Measurements from ENCODE around the gene EP400. TPM values are rescaled to one million over a fixed set of nuclear protein-coding genes. Genes with fewer than 3 reads are reported as not detected.
"Not testable (repeated sequence)": the region's sequence is repeated elsewhere in the genome, so short reads cannot be mapped to it uniquely, and the experiment has no call there.

EP400 gene
- total RNA-seq, 1 donor from 2014 or later, result 28.1 TPM

DNA sequence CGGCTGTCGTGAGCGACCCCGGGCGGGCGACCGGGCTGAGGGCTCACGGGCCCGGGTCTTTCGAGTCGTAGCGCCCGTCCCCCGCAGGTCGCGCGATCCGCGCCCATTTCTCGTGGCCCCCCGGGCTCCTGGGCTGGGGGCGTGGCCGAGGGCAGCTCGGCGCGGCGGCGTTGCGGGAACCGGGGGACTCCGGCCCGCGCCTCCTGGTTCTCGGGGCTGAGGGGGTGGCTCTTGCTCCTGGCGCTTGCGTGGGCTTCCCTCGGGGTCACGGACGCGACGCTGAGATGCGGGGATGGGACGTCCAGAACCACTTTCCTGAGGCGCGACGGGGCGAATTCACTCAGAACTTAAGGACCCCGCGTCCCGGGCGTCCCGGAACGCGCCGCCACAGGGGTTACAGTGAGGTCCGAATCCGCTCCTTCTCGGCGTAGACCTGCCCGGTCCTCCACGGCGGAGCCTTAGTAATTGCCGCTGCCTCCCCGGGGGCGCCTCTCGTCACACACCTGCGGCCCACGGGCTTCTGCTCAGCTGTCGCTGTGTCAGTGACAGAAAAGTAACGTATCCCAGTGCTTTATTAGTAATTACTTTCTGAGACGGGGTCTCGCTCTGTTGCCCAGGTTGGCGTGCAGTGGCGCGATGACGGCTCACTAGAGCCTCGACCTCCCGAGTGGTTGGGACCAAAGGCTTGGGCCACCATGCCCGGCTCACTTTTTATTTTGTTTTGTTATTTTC, 606 bp downstream of the EP400 start:
- no peak for DNase-seq (ENCODE audit: low read depth)

DNA sequence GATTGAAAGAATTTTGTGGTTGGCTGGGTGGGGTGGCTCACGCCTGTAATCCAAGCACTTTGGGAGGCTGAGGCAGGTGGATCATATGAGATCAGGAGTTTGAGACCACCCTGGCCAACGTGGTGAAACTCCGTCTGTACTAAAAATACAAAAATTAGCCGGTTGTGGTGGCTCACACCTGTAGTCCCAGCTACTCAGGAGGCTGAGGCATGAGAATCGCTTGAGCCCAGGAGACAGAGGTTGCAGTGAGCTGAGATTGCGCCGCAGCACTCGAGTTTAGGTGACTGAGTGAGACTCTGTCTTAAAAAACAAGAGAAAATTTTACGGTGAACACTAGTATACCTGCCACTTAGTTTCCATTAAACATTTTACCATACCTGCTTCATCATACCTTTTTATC, 4.1 kb downstream of the EP400 start:
- not testable (repeated sequence) for DNase-seq (ENCODE audit: low read depth)

DNA sequence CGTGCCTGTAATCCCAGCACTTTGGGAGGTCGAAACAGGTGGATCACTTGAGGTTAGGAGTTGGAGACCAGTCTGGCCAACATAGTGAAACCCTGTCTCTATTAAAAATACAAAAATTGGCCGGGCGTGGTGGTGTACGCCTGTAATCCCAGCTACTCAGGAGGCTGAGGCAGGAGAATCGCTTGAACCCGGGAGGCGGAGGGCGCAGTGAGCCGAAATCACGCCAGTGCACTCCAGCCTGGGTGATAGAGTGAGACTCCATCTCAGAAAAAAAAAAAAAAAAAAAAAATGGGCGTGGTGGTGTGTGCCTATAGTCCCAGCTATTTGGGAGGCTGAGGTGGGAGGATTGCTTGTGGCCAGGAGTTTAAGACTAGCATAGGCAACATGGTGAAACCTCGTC, 4.7 kb downstream of the EP400 start:
- DNase-seq (ENCODE audit: low read depth), result not testable (repeated sequence)

DNA sequence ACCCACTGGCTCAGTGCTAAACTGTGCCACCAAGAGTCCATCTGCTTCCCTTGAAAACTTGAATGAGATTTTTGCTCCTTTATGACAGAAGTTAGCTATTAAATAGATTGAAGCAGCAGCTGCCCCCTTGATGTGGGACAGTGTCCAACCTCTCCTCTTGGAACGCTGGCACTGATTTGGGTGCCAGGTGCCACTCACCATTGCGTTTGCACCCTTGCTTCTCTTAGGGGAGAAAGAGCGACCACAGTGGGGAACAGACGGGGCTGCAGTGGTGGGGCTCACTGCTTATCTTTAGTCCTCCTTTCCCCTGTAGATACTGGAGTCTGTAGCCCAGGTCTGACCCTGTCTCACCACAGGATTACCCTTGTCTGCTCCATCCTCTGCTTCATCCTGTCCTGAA, 9.4 kb downstream of the EP400 start:
- DNase-seq (ENCODE audit: low read depth), result no peak

DNA sequence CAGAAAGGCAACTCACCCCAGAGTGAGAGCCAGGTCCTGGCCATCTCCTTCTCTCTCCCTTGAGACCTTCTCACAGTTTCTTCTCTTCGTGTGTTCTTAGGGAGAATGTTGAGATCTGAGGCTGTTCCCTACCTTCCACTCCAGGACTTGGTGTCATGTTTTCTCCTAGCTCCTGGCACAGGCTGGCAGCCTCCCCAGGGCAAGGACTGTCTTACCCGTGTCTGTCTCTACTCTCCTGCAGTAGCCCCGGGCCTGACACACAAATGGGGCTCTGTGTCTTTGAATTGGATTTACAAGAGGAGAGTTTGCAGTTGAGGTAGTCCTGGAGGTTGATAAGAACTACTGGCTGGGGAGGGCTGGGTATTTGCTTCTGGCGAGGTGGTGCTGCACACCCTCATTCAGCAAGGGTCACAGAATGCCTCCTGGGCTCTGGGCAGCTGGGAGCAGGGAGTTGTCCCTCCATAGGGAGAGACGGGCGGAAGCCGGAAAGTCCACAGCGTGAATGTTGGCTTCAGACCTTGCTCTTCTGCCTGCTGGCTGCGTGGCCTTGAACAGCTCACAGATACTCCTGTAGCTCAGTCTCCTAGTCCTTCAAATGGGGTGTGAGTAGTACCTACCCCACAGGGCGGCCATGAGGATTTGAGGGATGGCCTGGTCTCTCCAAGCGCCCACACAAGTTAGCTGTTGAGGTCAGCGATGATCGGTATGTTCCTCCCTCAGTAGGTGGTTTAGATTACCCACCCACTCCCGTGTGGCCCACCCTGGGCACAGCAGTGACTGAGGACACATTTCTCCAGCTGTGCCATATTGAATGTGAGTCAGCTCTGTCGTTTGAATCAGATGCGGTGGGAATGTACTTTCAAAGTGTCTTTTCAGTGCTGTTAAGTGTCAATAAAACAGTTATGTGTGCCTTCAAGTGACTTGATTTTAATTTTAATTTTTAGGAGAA, 10.2 kb downstream of the EP400 start:
- DNase-seq (ENCODE audit: low read depth), result no peak

DNA sequence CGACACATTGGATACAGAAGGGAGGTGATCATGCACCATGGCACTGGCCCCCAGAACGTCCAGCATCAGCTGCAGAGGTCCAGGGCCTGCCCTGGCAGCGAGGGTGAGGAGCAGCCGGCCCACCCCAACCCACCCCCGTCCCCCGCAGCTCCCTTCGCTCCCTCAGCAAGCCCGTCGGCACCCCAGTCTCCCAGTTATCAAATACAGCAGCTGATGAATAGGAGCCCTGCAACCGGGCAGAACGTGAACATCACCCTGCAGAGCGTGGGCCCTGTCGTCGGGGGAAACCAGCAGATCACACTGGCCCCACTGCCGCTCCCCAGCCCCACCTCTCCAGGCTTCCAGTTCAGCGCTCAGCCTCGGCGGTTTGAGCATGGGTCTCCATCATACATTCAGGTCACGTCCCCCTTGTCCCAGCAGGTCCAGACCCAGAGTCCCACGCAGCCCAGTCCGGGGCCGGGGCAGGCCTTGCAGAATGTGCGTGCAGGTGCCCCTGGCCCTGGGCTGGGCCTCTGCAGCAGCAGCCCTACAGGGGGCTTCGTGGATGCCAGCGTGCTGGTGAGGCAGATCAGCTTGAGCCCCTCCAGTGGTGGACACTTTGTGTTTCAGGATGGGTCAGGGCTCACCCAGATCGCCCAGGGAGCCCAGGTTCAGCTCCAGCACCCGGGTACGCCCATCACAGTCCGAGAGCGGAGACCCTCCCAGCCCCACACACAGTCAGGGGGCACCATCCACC, 11.0 kb downstream of the EP400 start:
- not testable (repeated sequence) for DNase-seq (ENCODE audit: low read depth)

DNA sequence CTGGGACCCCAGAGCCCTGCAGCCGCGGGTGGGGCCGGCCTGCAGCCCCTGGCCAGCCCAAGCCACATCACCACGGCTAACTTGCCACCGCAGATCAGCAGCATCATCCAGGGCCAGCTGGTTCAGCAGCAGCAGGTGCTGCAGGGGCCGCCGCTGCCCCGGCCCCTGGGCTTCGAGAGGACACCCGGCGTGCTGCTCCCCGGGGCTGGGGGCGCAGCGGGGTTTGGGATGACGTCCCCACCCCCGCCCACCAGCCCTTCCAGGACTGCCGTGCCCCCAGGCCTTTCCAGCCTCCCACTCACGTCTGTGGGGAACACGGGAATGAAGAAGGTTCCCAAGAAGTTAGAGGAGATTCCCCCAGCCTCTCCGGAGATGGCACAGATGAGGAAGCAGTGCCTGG, 11.6 kb downstream of the EP400 start:
- not testable (repeated sequence) for DNase-seq (ENCODE audit: low read depth)

DNA sequence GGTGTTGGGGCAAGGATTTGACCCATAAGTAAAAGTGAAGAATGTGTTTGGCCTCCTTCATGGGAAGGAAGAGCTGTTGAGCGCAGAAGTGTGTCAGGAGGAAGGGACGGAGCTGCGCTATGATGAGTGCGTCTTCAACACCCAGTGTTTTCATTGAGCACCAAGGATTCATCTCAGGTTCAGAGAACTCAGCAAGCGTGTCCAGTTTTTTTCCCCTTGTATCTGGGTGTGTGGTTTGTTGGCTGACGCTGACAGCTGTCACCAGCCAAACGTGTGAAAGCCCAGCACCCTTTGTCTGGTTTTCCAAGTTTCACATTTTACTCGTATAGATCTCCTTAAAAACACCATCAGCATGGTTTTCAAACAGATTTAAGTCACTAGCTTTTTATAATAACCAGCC, 12.3 kb downstream of the EP400 start:
- DNase-seq (ENCODE audit: low read depth), result no peak

DNA sequence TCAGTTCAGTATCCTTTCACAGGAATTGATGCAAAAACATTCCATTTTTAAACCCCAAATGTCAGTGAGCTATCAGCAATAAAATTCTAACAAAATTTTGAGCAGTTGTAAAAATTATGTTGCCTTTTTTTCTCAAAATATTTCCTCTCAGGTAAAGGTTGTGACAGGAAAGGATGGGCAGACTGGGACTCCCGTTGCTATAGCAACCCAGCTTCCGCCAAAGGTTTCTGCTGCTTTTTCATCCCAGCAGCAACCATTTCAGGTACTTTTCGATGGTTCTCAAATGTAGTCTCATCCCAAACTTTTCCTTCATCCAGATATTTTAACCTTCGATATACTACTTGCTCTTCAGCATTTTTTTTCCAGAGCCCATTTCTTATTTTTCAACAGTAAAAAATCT, 13.6 kb downstream of the EP400 start:
- DNase-seq (ENCODE audit: low read depth), result no peak

DNA sequence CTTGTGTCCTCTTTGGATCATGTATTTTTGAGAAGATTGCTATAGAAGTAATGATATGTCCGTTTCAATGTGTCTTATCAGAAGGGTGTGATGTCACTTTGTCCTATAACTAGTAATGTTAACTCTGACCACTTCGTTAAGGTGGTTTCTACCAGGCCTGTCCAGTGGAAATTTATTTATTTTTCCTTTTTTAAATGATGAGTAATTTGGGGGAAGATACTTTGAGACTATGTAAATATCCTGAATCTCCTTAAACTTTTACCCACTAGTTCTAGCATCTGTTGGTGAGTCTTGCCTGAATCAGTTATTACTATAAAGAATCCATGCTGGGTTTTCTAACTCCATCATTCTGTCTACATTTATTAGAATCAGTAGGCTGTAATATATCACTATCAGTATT, 15.3 kb downstream of the EP400 start:
- no peak for DNase-seq (ENCODE audit: low read depth)

DNA sequence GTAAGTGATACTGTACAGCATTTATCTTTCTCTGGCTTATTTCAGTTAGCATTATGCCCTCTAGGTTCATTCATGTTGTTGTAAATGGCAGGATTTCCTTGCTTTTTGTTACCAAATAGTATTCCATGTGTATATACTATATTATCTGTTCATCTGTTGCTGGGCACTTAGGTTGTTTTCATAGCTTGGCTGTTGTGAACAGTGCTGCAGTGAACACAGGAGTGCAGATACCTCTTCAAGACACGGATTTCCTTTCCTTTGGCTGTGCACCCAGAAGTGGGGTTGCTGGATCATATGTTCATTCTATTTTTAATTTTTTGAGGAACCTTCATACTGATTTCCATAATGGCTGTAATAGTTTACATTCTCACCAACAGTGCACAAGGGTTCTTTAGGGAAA, 21.5 kb downstream of the EP400 start:
- DNase-seq (ENCODE audit: low read depth), result no peak

DNA sequence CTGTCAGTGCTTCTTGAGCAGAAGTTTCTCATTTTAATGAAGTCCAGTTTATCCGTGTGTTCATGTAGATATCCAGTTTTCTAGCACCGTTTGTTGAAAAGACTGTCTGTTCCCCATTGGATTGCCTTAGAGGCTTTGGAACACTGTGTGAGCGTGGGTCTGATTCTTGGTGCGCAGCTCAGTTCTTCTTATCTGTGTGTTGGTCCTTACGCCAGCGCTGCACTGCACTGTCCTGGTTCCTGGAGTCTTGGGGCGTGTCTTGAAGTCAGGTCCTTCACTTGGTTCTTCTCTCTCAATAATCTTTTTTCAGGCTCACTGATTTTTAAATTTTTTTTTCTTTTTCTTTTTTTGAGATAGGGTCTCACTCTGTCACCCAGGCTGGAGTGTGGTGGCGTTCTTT, 25.5 kb downstream of the EP400 start:
- DNase-seq (ENCODE audit: low read depth), result no peak

DNA sequence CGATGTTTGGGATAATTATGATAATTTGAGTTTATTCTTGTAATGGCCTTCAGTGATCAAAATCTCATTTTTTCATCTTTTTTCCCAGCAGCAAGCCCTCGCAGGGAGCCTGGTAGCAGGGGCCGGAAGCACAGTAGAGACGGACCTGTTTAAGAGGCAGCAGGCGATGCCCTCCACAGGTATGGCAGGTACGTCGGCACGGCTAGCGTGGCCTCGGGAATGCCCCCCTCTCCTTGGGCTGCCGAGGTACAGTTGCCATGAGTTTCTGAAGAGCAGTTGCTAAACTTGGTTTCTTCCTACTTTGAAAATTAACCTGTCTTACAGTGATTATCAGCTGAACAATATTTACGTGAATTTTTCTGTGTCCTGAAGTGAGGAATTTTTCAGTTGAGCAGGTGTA, 29.9 kb downstream of the EP400 start:
- DNase-seq (ENCODE audit: low read depth), result no peak

DNA sequence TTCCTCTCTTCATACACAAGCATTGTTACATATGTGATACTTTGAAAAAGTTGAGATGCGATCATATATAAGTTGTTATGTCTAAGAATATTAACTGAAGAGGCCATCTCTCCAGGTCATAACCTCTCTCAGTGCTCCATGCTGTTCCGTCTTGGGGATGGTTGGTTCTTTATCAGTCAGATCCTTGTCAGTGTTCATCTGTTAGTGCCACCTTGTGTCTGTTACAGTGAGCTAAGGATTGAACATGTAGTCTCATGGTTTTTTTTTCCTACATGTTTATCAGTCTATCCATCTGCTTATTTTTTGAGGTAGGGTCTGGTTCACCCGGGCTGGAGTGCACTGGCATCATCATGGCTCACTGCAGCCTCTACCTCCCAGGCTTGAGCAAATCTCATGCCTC, 30.5 kb downstream of the EP400 start:
- DNase-seq (ENCODE audit: low read depth), result peak; percentile 11

DNA sequence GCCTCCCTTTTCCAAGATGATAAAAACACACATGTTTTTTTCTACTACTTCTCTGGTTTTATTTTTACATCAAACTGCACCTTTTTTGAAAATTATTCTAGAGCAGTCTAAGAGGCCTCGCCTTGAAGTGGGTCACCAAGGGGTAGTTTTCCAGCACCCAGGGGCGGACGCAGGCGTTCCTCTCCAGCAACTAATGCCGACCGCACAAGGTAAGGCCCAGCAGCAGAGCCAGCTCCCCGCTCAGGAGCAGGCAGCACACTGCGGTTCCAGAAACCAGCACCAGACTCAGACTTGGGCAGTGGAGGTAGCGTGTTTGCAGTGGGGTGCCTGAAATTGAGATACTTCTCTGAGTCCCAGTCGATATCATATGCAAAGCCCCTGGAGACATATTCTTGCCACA, 31.6 kb downstream of the EP400 start:
- DNase-seq (ENCODE audit: low read depth), result no peak

DNA sequence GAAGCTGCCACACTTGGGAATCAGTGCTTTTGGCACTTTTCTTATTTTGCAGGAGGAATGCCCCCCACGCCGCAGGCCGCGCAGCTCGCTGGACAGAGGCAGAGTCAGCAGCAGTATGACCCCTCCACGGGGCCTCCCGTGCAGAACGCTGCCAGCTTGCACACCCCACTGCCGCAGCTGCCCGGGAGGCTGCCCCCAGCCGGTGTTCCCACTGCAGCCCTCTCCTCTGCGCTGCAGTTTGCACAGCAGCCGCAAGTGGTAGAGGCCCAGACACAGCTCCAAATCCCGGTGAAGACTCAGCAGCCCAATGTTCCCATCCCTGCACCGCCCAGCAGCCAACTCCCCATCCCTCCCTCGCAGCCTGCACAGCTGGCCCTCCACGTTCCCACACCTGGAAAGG, 32.3 kb downstream of the EP400 start:
- DNase-seq (ENCODE audit: low read depth), result no peak

DNA sequence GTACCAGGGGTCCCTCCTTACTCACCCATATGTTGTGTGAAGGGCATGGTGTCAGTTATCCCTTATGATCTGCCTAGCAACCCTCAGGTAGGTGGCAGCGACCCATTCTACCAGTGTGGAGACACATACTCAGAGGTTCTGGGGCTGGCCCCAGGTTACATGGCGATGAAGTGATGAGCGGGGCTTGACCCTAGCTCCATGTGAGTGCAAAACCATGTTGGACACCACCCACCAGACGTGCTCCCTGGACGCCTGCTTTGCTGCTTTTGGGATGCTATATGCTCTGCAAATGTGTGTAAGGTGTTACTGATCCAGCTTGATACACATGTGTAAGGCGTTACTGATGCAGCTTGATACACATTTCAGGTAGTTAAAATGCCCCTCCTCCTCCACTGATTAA, 33.3 kb downstream of the EP400 start:
- no peak for DNase-seq (ENCODE audit: low read depth)

DNA sequence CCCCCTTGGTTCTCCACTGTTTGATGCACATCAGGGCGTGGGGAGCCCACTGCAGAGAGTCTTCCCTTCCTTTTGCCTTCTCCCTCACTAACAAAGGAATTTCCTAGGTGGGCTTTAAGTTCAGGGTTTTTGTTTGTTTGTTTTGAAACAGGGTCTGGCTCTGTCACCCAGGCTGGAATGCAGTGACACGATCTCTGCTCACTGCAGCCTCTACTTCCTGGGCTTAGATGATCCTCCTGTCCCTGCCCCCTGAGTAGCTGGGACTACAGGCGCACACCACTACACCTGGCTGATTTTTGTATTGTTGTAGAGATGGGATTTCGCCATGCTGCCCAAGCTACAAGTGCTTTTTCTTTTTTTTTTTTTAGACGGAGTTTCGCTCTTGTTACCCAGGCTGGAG, 33.8 kb downstream of the EP400 start:
- DNase-seq (ENCODE audit: low read depth), result no peak

DNA sequence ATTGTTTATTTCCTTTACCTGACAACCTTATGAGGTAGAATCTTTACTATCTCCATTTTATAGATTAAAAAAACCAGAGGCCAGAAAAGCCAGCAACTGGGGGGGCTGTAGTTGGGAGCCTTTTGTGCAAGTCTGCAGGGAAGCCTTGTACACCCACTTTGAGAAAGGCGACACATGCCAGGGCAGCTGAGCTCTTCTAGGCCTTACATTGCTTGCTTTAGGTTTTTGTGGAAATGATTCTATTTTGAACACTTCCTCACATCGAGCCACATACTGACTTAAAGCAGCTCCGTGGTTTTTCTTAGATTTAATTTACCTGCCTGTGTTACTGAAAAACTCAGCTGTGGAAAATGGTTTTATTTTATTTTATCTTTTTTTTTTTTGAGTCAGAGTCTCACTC, 34.6 kb downstream of the EP400 start:
- no peak for DNase-seq (ENCODE audit: low read depth)

DNA sequence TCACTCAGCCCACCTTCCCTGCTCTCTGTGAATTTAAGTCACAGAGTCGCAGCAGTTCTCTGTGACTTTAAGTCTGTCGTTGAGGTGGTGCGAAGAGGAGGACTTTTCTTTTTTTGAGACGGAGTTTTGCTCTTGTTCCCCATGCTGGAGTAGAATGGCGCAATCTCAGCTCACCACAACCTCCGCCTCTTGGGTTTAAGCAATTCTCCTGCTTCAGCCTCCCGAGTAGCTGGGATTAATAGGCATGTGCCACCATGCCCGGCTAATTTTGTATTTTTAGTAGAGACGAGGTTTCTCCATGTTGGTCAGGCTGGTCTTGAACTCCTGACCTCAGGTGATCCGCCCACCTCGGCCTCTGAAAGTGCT, 35.8 kb downstream of the EP400 start:
- not testable (repeated sequence) for DNase-seq (ENCODE audit: low read depth)

DNA sequence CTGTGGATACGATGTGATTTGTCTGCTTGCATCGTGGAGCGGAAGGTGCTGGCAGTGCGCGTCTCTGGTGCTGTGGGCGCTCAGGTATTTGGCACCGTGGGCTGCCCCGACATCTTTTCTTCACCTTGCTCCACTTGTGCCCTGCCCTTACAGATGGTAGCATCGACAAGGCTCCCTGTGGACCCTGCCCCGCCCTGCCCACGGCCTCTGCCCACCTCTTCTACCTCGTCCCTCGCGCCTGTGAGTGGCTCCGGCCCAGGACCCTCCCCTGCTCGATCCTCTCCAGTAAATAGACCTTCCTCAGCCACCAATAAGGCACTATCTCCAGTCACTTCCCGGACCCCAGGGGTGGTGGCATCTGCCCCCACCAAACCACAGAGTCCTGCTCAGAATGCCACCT, 36.6 kb downstream of the EP400 start:
- DNase-seq (ENCODE audit: low read depth), result no peak

DNA sequence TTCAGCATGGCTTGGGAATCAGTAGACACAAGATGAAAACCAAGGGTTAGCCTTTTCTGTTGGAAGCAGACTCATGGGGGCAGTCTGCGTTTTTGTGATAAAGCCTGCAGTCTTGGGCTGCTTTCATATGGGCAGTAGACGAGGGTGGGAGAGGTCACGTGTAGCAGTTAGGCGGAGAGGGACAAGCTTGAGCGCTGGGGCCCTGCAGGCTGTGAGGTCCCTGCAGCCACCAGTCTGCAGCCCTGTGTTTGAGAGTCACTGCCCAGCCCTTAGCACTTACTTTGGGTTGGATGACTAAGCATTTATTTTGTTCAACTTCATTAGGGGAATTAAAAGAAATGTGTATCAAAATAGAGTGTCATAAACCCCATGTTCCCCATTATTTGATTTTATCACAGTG, 37.2 kb downstream of the EP400 start:
- DNase-seq (ENCODE audit: low read depth), result no peak

DNA sequence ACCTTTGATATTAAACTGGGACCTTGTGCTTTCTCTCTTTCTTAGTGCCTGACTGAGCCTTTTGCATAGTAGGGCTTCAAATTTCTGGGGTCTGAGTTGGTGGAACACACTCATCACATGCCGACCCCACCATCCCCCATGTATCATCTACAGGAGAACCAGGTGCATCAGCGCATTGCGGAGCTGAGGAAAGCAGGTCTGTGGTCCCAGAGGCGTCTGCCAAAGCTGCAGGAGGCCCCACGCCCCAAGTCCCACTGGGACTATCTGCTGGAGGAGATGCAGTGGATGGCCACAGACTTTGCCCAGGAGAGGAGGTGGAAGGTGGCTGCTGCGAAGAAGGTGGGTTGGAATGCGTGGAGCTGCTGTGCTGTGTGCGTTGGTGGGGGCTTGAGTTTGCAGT, 37.8 kb downstream of the EP400 start:
- DNase-seq (ENCODE audit: low read depth), result no peak

Data from renal cortical epithelial cell (primary cell).